K562 (cell line): ENCODE measurements around the gene OTOG. TPM values are rescaled to one million over a fixed set of nuclear protein-coding genes. Genes with fewer than 3 reads are reported as not detected.

Experiments used
- ATAC-seq: fragments of 200-7000 bp; cut with Tn5 transposase; 3 replicates; pipeline ENCODE4 v1.9.1; 2020; ENCODE audit warnings: moderate library complexity
- BruUV-seq: library from RNA; stranded (reverse); fragments of 400-500 nt; replicated peaks from 2 replicates; lab custom pipeline; 2021; lab: Mats Ljungman, UMichigan
- CTCF ChIA-PET: fragments of 300-600 bp; formaldehyde crosslinking; extraction: SDS; loops from one replicate; lab custom pipeline; 2021; ENCODE audit warnings: low intra/inter-chr PET ratio; lab: Yijun Ruan, JAX
- POLR2A ChIA-PET: fragments of 300-600, 350-650 bp; sonication (Branson Sonifier 250); formaldehyde crosslinking; extraction: SDS; loops from one replicate; lab custom pipeline; 2021; ENCODE audit warnings: antibody characterized with exemption, inconsistent platforms; lab: Yijun Ruan, JAX
- DNase-seq, 4 experiments: peaks; one replicate each; pipeline versions ENCODE4 v3.0.0 to v3.0.0-alpha.2; 2011 to 2018; ENCODE audit warnings: low spot score in 3 of 4, mixed read lengths in 3 of 4; ENCODE audit errors: extremely low read depth in 1 of 4
- FAIRE-seq: peaks from 2 replicates; lab custom pipeline; 2011; peaks lifted over from hg19 to GRCh38; lab: Jason Lieb, UNC
- H2AFZ ChIP-seq: 2 replicates; pipeline ENCODE4 v1.6.0; 2011; ENCODE audit warnings: low read depth, low read length, control low read depth, inconsistent platforms
- H3K27ac ChIP-seq: fragments of 200-600 bp; 3 replicates; pipeline ENCODE4 v1.8.0; 2011; ENCODE audit warnings: low read depth, mild to moderate bottlenecking, control low read depth, inconsistent platforms, low read length, moderate library complexity, mixed read lengths; ENCODE audit errors: extremely low read depth
- H3K27me3 ChIP-seq, 2 experiments: fragments of 300-600 bp in 1 of 2; 2 replicates in 1 of 2; 3 replicates in 1 of 2; pipeline versions ENCODE4 v1.6.0 to v1.8.0; 2011; ENCODE audit warnings: inconsistent platforms in 2 of 2, low read length in 2 of 2, mild to moderate bottlenecking in 1 of 2, mixed read lengths in 1 of 2, moderate library complexity in 1 of 2; ENCODE audit not compliant: control insufficient read depth in 2 of 2, insufficient read depth in 2 of 2
- H3K36me3 ChIP-seq: fragments of 300-600 bp; 3 replicates; pipeline ENCODE4 v1.8.0; 2011; ENCODE audit warnings: mild to moderate bottlenecking, low read length, inconsistent platforms; ENCODE audit not compliant: control insufficient read depth, insufficient read depth
- H3K4me1 ChIP-seq, 2 experiments: fragments of 200-600 bp in 1 of 2; replicated peaks in 1 of 2; 2 replicates in 1 of 2; 3 replicates in 1 of 2; pipeline versions ENCODE4 v1.5.1 to v1.8.0; 2011; ENCODE audit warnings: inconsistent platforms in 2 of 2, low read length in 2 of 2, mild to moderate bottlenecking in 1 of 2, mixed read lengths in 1 of 2, moderate library complexity in 1 of 2; ENCODE audit not compliant: control insufficient read depth in 2 of 2, insufficient read depth in 2 of 2
- H3K4me2 ChIP-seq: 2 replicates; pipeline ENCODE4 v1.6.1; 2011; ENCODE audit warnings: low read length, control low read depth, inconsistent platforms, mixed read lengths; ENCODE audit not compliant: insufficient read depth
- H3K4me3 ChIP-seq: fragments of 200-600 bp; sonication (generic), shearing (Covaris generic); 2 replicates; pipeline ENCODE4 v1.5.1; 2016; ENCODE audit warnings: control low read depth, inconsistent platforms
- H3K79me2 ChIP-seq: fragments of 200-600 bp; 3 replicates; pipeline ENCODE4 v1.8.0; 2011; ENCODE audit warnings: low read length, inconsistent platforms; ENCODE audit not compliant: control insufficient read depth, insufficient read depth
- H3K9ac ChIP-seq, 2 experiments: 2 replicates each; pipeline versions ENCODE4 v1.6.0 to v1.6.1; 2011; ENCODE audit warnings: low read depth in 2 of 2, low read length in 2 of 2, control low read depth in 1 of 2, inconsistent platforms in 1 of 2, mild to moderate bottlenecking in 1 of 2, mixed read lengths in 1 of 2; ENCODE audit not compliant: insufficient read depth in 1 of 2
- H3K9me1 ChIP-seq: one replicate; pipeline ENCODE4 v1.6.0; 2011; ENCODE audit warnings: inconsistent platforms, mild to moderate bottlenecking, low read length, moderate library complexity; ENCODE audit not compliant: control insufficient read depth, insufficient read depth
- H3K9me3 ChIP-seq: replicated peaks from 2 replicates; pipeline ENCODE4 v1.5.1; 2011; ENCODE audit warnings: low read depth, low read length, inconsistent platforms; ENCODE audit not compliant: control insufficient read depth, insufficient read depth
- H4K20me1 ChIP-seq: replicated peaks from 2 replicates; pipeline ENCODE4 v1.6.1; 2011; ENCODE audit warnings: low read length, inconsistent platforms, mixed read lengths; ENCODE audit not compliant: control insufficient read depth, insufficient read depth
- BCOR ChIP-seq: fragments of 450-650 bp; IDR thresholded peaks from 2 replicates; pipeline ENCODE4 v1.6.1; 2016
- ELK1 ChIP-seq: sonication (generic); formaldehyde crosslinking; IDR thresholded peaks from 2 replicates; pipeline ENCODE4 v1.8.1; 2022; ENCODE audit warnings: missing genetic modification reagents
- MCM2 ChIP-seq: fragments of 450-650 bp; IDR thresholded peaks from 2 replicates; pipeline ENCODE4 v1.6.1; 2017; ENCODE audit warnings: low read depth, mild to moderate bottlenecking
- MIER1 ChIP-seq: fragments of 450-650 bp; IDR thresholded peaks from 2 replicates; pipeline ENCODE4 v1.6.1; 2016; ENCODE audit warnings: antibody characterized with exemption, mild to moderate bottlenecking, low read depth
- NCOA1 ChIP-seq: fragments of 450-650 bp; IDR thresholded peaks from 2 replicates; pipeline ENCODE4 v1.6.1; 2016; ENCODE audit warnings: low read depth
- RBM25 ChIP-seq: fragments of 200-400 bp; formaldehyde crosslinking; IDR thresholded peaks from 2 replicates; pipeline ENCODE4 v1.6.1; 2018; ENCODE audit warnings: low read length, low read depth, moderate library complexity; ENCODE audit not compliant: severe bottlenecking
- RFX1 ChIP-seq: fragments of 450-650 bp; IDR thresholded peaks from 2 replicates; pipeline ENCODE4 v1.6.1; 2016; ENCODE audit warnings: mild to moderate bottlenecking, moderate library complexity
- SNRNP70 ChIP-seq: fragments of 200-400 bp; formaldehyde crosslinking; optimal IDR thresholded peaks from 2 replicates; pipeline ENCODE3; 2017; ENCODE audit warnings: low read depth, low read length
- TAL1 ChIP-seq: fragments of 450-650 bp; IDR thresholded peaks from 2 replicates; pipeline ENCODE4 v1.6.1; 2016; ENCODE audit warnings: mild to moderate bottlenecking
- ZKSCAN1 ChIP-seq: fragments of 150-350 bp; IDR thresholded peaks from 2 replicates; pipeline ENCODE4 v1.6.1; 2016; ENCODE audit warnings: low read depth, low read length
- WGBS: fragments of 100-300 bp; shearing (Covaris generic); methylation state at CpG from one replicate; pipeline ENCODE4 v1.1.6; 2016; ENCODE audit warnings: low coverage, mixed read lengths; ENCODE audit not compliant: insufficient coverage; ENCODE audit errors: missing lambda C conversion rate; 5-methylcytosine and 5-hydroxymethylcytosine counted together
- in situ Hi-C: fragments of 300-500 bp; cut with MboI; formaldehyde crosslinking; loops from 4 replicates; pipeline ENCODE4 v1.15.0; 2018; ENCODE audit warnings: inconsistent platforms, mixed read lengths
- intact Hi-C: fragments of 100-400 bp; cut with micrococcal nuclease; formaldehyde crosslinking; loops from 2 replicates; pipeline ENCODE4 v1.14.2; 2022
- polyA plus RNA-seq, 8 experiments: library from polyadenylated mRNA; depleted of rRNA in 4 of 8; stranded (reverse) in 5 of 8; unstranded in 3 of 8; fragments of >200 nt; fragmentation: Nextera tagmentation in 2 of 8; fragmentation: Illumina TruSeq in 1 of 8; extraction: Ambion mirVana in 2 of 8; extraction: Trizol in 1 of 8; gene quantifications; 2 replicates each; pipeline versions ENCODE4 v1.2.1 to v1.2.3, GENCODE V29; 2011 to 2014; ENCODE audit warnings: inconsistent platforms in 1 of 8, missing spikeins in 1 of 8
- total RNA-seq, 7 experiments: library from RNA; depleted of rRNA in 6 of 7; stranded (reverse); fragments of >200 nt in 6 of 7; fragmentation: Illumina TruSeq in 2 of 7; extraction: Trizol in 2 of 7; gene quantifications; 2 replicates each; pipeline versions ENCODE4 v1.2.1 to v1.2.3, GENCODE V29; 2011 to 2021; ENCODE audit warnings: low replicate concordance in 1 of 7
- TF ChIP-seq, protein P1 (sequence below): fragments of 250-450 bp; sonication (Bioruptor Pico); IDR thresholded peaks from 2 replicates; pipeline ENCODE4 v1.4.0; 2020

OTOG gene
- total and polyA plus RNA-seq, 9 of the 15 experiments (the other 6 are each of a cell fraction or from before 2014, with no cell fraction given) = not detected

- Histone ChIP-seq H2AFZ (no peak overlapping the region), H3K4me3 (no peak overlapping the region), H3K27ac (no peak overlapping the region), H3K27me3 (peaks cover 2 to 22% of the 10 kb centered on the region in 2 experiments; a peak in 2 of 5 replicates), H3K9ac (no peak overlapping the region), H3K79me2 (no peaks in the 10 kb centered on the region), H3K4me1 (no peaks in the 10 kb centered on the region; a peak in 1 of 5 replicates), H4K20me1 (peaks cover 6% of the 10 kb centered on the region; the same call in 1 of the 2 replicates), H3K4me2 (no peak overlapping the region), H3K9me1 (no peaks in the 10 kb centered on the region), H3K36me3 (no peaks in the 10 kb centered on the region), H3K9me3 (no peaks in the 10 kb centered on the region)
- intact Hi-C loops (no loop called here), in situ Hi-C loops (no loop called here)
- FAIRE-seq (no peak), ATAC-seq (no peak), DNase-seq (no peak)
- POLR2A ChIA-PET = no interaction called here
- BruUV-seq = no TSS peak
- CTCF ChIA-PET = no interaction called here
- WGBS = 2% methylated on average over 12 of the region's 12 CpGs
- TF ChIP-seq NCOA1 (no peak), RBM25 (peak; percentile 61), BCOR (0 out of 2 replicates have a peak, but pooled peaks have one; percentile 36), RFX1 (no peak), SNRNP70 (no peak), TAL1 (no peak), MCM2 (no peak), ZKSCAN1 (no peak), ELK1 (CRISPR knock-in tag) (no peak), MIER1 (no peak)
- TF ChIP-seq, protein P1, sequence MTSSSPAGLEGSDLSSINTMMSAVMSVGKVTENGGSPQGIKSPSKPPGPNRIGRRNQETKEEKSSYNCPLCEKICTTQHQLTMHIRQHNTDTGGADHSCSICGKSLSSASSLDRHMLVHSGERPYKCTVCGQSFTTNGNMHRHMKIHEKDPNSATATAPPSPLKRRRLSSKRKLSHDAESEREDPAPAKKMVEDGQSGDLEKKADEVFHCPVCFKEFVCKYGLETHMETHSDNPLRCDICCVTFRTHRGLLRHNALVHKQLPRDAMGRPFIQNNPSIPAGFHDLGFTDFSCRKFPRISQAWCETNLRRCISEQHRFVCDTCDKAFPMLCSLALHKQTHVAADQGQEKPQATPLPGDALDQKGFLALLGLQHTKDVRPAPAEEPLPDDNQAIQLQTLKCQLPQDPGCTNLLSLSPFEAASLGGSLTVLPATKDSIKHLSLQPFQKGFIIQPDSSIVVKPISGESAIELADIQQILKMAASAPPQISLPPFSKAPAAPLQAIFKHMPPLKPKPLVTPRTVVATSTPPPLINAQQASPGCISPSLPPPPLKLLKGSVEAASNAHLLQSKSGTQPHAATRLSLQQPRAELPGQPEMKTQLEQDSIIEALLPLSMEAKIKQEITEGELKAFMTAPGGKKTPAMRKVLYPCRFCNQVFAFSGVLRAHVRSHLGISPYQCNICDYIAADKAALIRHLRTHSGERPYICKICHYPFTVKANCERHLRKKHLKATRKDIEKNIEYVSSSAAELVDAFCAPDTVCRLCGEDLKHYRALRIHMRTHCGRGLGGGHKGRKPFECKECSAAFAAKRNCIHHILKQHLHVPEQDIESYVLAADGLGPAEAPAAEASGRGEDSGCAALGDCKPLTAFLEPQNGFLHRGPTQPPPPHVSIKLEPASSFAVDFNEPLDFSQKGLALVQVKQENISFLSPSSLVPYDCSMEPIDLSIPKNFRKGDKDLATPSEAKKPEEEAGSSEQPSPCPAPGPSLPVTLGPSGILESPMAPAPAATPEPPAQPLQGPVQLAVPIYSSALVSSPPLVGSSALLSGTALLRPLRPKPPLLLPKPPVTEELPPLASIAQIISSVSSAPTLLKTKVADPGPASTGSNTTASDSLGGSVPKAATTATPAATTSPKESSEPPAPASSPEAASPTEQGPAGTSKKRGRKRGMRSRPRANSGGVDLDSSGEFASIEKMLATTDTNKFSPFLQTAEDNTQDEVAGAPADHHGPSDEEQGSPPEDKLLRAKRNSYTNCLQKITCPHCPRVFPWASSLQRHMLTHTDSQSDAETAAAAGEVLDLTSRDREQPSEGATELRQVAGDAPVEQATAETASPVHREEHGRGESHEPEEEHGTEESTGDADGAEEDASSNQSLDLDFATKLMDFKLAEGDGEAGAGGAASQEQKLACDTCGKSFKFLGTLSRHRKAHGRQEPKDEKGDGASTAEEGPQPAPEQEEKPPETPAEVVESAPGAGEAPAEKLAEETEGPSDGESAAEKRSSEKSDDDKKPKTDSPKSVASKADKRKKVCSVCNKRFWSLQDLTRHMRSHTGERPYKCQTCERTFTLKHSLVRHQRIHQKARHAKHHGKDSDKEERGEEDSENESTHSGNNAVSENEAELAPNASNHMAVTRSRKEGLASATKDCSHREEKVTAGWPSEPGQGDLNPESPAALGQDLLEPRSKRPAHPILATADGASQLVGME (CRISPR knock-in tag) = no peak
Observed at GRCh38 chr11:17560281-17561110, 13.4 kb downstream of the OTOG start.
